ENCODE results near the gene HES3. TPM values are rescaled to one million over a fixed set of nuclear protein-coding genes. Genes with fewer than 3 reads are reported as not detected.
A peak's percentile ranks its signal among the peaks of the same experiment; 100 is the strongest.

HES3 gene
- total RNA-seq, 1 donor, result not detected

DNA sequence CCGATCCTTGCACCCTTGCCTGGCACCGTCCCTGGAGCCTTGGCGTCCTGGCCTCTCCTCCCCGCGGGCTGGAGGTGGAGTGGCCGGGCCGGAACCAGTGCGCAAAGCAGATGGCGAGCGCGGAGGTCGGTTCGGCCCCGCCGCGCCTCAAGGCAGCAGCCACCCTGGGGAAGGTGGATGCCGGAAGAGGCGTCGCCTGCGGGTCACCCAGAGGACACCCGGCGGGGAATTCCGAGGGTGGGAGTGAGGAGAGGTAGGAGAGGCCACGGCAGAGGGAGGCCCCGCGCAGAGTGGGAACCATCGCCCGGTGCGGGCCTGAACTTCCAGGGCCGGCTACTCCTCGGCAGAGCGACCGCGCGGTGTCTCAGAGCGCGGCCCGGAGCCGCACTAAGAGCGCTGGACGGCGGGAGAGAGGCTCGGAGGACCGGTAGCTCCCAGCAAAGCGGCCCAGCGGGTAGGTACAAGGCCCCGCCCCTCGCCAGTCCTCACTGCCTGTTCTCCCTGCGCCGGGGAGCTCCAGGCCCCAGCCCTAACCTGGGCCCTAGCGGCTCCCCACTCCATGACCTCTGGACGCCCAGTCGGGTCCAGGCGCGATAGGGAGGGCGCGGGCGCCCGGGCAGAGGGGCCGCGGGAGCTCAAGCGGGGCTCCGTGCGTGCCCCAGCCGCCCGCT is 38.0 kb upstream of the HES3 start, which contains the start of gene RNF207:
TSS of gene RNF207 (plus strand) at position 271 of the 671 bp plus-strand sequence. CDS start 417 bp downstream, outside the sequence.
- H3K4me3 ChIP-seq (ENCODE audit: low read depth, low read length), result peak within 1 kb of the TSS; percentile 62
- peak; percentile 65 for DNase-seq (ENCODE audit: low read depth)
- TF ChIP-seq, protein P1, sequence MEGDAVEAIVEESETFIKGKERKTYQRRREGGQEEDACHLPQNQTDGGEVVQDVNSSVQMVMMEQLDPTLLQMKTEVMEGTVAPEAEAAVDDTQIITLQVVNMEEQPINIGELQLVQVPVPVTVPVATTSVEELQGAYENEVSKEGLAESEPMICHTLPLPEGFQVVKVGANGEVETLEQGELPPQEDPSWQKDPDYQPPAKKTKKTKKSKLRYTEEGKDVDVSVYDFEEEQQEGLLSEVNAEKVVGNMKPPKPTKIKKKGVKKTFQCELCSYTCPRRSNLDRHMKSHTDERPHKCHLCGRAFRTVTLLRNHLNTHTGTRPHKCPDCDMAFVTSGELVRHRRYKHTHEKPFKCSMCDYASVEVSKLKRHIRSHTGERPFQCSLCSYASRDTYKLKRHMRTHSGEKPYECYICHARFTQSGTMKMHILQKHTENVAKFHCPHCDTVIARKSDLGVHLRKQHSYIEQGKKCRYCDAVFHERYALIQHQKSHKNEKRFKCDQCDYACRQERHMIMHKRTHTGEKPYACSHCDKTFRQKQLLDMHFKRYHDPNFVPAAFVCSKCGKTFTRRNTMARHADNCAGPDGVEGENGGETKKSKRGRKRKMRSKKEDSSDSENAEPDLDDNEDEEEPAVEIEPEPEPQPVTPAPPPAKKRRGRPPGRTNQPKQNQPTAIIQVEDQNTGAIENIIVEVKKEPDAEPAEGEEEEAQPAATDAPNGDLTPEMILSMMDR (IDR thresholded peaks at IDR 0.05; ENCODE audit: insufficient read depth, low read depth, low read length), result no peak

DNA sequence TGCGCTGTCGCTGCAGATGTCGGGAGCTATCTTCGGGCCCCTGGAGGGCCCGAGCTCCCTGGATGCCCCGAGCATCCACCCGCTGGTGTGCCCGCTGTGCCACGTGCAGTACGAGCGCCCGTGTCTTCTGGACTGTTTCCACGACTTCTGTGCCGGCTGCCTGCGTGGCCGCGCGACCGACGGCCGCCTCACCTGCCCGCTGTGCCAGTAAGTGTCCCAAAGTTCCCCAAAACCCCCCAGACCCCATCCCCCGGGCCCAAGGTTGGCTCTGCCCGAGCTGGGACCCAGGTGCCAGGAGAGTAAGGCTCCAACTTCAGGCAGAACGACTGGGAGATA is 37.5 kb upstream of the HES3 start:
- TF ChIP-seq, protein P1 (IDR thresholded peaks at IDR 0.05; ENCODE audit: insufficient read depth, low read depth, low read length), result no peak
- peak overlapping the region; percentile 62 for H3K4me3 ChIP-seq (ENCODE audit: low read depth, low read length)
- no peak for DNase-seq (ENCODE audit: low read depth)

DNA sequence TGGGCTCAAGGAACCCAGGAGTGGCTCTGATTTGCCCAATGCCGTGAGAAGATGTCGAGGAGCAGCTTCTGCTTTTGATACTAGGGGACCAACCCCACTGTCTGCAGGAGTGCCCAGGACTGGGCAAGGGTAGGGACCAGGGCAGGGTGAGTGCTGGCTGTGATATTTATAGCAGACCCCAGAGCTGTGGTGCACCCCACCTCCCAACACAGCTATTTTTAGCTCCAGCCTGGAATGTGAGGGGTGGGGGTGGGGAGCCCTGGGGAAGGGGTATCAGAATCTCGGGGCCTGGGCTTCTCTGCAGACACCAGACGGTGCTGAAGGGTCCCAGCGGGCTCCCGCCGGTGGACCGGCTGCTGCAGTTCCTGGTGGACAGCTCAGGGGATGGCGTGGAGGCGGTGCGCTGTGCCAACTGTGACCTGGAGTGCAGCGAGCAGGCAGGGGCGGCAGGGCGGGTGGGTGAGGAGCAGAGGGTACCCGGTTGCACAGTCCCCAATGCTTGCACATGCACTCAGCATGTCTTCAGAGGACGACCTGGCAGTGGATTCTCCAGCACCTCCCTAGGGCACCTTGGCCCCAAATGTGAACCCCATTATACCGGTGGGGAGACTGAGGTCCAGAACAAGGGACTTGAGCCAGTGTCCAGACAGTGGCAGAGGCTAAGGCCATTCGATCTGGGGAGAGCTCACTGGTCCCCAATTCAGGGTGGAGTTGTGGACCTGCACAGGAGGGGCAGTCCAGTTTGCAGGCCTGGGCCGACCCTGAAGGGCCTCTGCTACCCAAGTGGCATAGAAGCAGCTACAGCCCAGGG is 36.7 kb upstream of the HES3 start:
- DNase-seq (ENCODE audit: low read depth), result no peak
- H3K4me3 ChIP-seq (ENCODE audit: low read depth, low read length), result peak overlapping the region; percentile 62
- TF ChIP-seq, protein P1 (IDR thresholded peaks at IDR 0.05; ENCODE audit: insufficient read depth, low read depth, low read length), result no peak

DNA sequence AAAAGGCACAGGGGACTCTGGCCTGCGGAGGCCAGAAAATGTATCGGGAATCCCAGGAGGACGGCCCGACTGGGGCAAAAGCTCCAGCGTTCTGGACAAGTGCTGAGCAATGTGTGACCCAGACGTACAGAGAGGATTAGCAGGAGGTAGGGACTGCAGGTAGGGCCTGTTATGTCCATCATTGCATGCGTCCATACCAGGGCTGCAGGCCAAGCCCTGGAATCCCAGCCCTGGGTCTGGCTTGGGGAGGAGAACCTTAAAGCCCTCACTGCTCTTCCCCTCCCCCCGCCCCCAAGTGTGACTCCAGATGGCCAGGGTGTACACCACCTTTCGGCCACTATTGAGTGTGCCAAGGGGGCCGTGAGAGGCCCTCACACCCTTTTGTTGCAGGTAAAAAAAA is 36.1 kb upstream of the HES3 start:
- H3K4me3 ChIP-seq (ENCODE audit: low read depth, low read length), result no peak overlapping the region
- TF ChIP-seq, protein P1 (IDR thresholded peaks at IDR 0.05; ENCODE audit: insufficient read depth, low read depth, low read length), result no peak
- no peak for DNase-seq (ENCODE audit: low read depth)

DNA sequence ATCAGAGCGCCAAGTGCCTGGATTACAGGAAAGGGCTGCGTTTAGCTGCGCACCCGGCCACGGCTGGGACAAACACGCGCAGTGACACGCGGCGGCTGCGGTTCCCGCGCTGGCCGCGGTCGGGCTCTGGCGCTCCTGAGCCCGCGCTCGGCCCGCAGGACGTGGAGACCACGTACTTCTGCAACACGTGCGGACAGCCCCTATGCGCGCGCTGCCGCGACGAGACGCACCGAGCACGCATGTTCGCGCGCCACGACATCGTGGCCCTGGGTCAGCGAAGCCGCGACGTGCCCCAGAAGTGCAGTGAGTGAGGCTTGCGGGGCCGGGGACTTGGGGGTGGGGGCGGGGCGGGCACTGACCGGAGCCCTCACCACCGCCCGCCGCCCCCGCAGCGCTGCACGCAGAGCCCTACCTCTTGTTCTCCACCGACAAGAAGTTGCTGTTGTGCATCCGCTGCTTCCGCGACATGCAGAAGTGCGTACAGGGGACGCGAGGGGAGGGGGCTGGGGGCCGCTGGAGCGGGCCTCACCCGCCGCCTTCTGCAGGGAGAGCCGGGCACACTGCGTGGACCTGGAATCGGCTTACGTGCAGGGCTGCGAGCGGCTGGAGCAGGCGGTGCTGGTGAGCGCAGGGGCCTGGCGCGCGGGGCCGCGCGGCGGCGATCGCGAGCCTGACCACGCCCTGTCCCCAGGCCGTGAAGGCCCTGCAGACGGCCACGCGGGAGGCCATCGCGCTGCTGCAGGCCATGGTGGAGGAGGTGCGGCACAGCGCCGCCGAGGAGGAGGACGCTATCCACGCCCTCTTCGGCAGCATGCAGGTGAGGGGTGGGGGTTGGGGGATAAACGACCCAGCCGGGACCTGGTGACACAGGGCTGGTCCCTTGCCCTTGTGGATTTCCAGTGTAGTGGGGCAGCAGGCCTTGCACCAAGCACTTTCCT is 35.0 kb upstream of the HES3 start:
- TF ChIP-seq, protein P1 (IDR thresholded peaks at IDR 0.05; ENCODE audit: insufficient read depth, low read depth, low read length), result peak; percentile 49
- peak; percentile 38 for DNase-seq (ENCODE audit: low read depth)
- peak overlapping the region; percentile 36 for H3K4me3 ChIP-seq (ENCODE audit: low read depth, low read length)

Measured in fibroblast of villous mesenchyme (primary cell).